ENCODE data around the gene PAX5.

GRCh38 chr9:36862206-36863145 lies 171.6 kb downstream of the PAX5 start:
- TF ChIP-seq, protein P1, sequence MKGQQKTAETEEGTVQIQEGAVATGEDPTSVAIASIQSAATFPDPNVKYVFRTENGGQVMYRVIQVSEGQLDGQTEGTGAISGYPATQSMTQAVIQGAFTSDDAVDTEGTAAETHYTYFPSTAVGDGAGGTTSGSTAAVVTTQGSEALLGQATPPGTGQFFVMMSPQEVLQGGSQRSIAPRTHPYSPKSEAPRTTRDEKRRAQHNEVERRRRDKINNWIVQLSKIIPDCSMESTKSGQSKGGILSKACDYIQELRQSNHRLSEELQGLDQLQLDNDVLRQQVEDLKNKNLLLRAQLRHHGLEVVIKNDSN (IDR thresholded peaks at IDR 0.05) = no peak
- TF ChIP-seq TAF1 (IDR thresholded peaks at IDR 0.05; ENCODE audit: low read depth) (no peak), FOXM1 (IDR thresholded peaks at IDR 0.05; ENCODE audit: borderline replicate concordance, low read depth) (no peak), EP300 (IDR thresholded peaks at IDR 0.05; ENCODE audit: borderline replicate concordance) (no peak), NFIC (IDR thresholded peaks at IDR 0.05) (no peak), RAD21 (IDR thresholded peaks at IDR 0.05; ENCODE audit: low read depth) (peak; percentile 49), CREB1 (IDR thresholded peaks at IDR 0.05; ENCODE audit: low read depth) (no peak), CEBPB (IDR thresholded peaks at IDR 0.05) (no peak), YY1 (IDR thresholded peaks at IDR 0.05; ENCODE audit: low read depth) (no peak), TEAD4 (IDR thresholded peaks at IDR 0.05) (peak; percentile 49), MAX (IDR thresholded peaks at IDR 0.05) (no peak), EGR1 (IDR thresholded peaks at IDR 0.05) (no peak), TCF12 (IDR thresholded peaks at IDR 0.05; ENCODE audit: low read depth) (no peak)
- TF ChIP-seq, protein P2, sequence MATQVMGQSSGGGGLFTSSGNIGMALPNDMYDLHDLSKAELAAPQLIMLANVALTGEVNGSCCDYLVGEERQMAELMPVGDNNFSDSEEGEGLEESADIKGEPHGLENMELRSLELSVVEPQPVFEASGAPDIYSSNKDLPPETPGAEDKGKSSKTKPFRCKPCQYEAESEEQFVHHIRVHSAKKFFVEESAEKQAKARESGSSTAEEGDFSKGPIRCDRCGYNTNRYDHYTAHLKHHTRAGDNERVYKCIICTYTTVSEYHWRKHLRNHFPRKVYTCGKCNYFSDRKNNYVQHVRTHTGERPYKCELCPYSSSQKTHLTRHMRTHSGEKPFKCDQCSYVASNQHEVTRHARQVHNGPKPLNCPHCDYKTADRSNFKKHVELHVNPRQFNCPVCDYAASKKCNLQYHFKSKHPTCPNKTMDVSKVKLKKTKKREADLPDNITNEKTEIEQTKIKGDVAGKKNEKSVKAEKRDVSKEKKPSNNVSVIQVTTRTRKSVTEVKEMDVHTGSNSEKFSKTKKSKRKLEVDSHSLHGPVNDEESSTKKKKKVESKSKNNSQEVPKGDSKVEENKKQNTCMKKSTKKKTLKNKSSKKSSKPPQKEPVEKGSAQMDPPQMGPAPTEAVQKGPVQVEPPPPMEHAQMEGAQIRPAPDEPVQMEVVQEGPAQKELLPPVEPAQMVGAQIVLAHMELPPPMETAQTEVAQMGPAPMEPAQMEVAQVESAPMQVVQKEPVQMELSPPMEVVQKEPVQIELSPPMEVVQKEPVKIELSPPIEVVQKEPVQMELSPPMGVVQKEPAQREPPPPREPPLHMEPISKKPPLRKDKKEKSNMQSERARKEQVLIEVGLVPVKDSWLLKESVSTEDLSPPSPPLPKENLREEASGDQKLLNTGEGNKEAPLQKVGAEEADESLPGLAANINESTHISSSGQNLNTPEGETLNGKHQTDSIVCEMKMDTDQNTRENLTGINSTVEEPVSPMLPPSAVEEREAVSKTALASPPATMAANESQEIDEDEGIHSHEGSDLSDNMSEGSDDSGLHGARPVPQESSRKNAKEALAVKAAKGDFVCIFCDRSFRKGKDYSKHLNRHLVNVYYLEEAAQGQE (IDR thresholded peaks at IDR 0.05; ENCODE audit: low read depth) = no peak
